Fibroblast of pulmonary artery (primary cell): ENCODE results near the gene PAX2.

Source experiments
- DNase-seq: peaks from one replicate; pipeline ENCODE4 v3.0.0-alpha.2; 2010; ENCODE audit warnings: low read depth
- H3K4me3 ChIP-seq: replicated peaks from 2 replicates; pipeline ENCODE4 v1.5.1; 2011; ENCODE audit warnings: low read depth, mild to moderate bottlenecking, control low read depth, low read length, moderate library complexity
- CTCF ChIP-seq: IDR thresholded peaks from 2 replicates; pipeline ENCODE4 v1.5.1; 2011; ENCODE audit warnings: mild to moderate bottlenecking, control low read depth, low read length, inconsistent platforms; ENCODE audit errors: missing control alignments

PAX2 gene

DNA sequence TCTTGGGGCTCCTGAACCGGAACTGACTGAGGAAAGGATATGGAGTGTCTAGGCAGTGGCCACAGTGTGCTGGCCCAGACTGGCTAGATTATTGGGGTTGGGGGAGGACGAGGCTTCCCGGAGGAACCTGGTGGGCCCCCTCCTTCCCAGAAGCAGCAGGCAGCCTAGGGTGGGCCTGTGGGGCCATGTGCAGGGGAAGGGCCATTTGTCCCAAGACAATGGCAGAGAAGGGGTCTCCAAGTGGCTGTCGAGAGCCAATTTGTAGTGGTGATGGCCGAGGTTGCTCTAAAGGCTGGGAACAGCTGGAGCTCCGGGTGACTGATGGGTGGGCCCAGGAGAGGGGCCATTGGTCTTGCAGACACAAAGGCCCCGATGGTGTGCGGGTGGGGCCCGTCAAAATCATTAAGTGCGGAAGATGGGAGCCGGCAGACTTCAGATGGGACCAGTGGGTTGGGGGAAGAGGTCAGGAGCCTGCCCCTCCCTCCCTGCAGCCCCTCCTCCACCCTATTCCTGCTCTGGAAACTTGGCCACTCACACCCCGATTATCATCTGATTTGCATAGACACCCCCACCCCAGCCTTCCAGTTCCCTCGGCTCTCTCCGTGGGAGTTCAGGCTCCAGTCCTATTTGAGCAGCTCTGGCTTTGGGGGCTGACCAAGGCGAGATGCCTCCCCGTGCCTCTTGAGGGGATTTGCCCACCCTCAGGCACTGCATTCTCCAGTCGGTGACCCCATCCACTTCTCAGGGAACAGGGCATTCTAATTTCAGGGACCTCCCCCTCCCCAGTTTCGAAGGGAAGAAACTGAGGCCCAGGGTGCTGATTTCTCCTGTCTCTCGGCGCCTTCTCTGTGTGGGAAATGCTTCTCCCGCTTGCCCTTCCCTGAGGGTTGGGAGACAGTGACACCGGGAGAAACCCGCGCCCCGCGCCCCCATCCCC, 36.0 kb upstream of the PAX2 start:
- no peak overlapping the region for H3K4me3 ChIP-seq
- TF ChIP-seq CTCF, result no peak
- DNase-seq, result no peak

DNA sequence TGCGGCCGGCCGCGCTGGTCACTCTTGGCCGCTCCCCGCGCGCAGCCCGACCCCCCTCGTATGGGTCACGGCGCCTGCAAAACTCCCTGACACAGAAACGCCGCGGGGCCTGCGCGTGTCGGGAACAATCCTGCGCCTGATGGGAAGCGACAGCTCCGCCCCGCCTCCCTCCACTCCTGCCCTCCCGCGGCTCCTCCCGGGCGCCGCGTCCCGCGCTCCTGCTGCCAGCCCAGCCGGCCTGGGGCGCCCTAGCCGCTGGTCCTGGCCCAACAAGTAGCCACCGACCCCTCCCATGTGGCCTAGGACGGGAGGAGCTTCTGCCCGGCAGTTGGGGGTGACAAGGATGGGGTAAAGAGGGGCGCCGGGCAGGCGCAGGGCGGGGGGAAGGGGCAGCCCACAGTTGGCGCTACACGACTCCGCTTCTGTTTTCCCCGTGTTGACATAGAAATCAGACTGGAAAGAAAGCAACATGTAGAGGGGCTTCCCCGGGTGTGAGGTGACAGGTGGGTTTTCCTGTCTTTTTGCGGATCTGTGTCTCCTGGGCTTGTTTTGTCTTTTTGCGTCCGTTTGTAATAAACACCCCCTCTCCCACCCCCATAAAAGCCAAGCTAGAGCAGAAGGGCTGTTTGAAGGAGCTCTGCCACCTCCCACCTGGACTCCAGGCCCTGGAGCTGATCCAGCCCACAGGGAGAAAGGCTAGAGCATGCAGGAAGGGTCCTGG, 35.1 kb upstream of the PAX2 start:
- TF ChIP-seq CTCF, result no peak
- no peak for DNase-seq
- no peak overlapping the region for H3K4me3 ChIP-seq

DNA sequence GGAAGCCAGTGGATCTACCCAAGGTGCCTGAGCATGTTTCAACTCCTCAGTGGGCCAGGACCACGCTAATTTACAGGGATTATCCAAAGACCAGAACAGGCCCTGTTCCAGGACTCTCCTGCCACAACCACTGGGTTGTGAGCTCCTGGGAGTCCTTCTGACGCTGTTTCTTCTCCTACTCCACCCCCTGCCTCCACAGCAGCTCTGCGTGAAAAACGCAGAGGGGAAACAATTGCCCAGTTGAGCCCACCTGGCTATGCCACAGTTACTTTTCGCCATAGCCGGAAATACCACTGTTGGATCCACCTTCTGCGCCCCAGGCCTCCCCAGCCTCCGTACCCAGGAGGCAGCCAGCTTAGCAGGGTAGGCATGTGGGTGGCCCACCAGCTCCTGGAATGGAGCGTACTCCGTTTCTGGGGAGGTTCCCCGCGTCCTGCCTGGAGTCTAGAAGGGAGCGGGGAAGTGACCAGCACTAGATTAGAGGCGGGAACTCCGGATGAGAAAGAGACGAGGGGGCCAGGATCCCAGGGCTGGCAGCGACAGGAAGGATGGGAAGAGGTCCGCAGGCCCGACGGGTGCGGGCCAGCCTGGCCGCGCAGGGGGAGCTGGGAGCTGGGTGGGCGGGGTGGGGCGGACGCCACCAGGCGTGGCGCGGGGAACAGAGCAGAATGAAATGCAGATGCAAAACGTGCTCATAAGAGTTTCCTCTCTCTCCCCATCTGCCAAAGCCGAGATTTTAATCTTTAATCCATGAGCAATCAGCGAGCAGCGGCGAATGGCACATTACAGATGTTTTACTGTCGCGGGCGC, 32.1 kb upstream of the PAX2 start:
- H3K4me3 ChIP-seq, result no peak overlapping the region
- no peak for DNase-seq
- TF ChIP-seq CTCF, result no peak

DNA sequence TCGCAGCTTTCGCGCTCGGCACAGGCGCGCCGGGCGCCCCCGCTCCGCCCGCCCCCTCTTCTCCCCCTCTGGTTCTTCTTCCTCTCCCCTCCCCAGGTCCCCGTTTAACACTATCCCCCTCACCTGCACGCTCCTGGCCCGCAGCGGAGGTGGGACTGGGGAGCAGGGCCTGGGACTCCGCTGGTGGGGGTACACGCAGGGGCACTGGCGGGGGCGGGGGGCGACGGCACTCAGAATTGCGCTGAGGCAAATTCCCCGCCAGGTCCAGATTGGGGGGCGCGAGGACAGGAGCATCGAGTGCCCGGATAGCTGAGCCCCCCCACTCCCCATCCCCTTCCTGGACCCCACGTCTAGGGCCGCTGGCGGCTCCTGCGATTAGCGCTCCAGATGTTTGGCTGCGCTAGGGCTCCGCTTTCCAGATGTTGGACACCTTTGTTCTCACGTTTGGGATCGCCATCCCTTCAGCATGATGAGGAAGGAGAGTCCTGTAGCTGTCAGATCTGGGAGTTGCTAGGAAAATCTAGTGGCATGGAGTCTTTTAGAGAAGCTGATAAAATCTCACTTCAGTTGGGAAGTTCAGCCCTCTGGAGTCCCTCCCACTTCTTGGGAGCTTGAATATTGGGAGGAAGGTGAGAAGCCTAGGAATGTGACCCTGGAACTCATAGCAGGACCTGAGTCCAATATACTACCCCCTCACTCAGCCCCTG, 31.4 kb upstream of the PAX2 start:
- DNase-seq, result no peak
- TF ChIP-seq CTCF, result no peak
- no peak overlapping the region for H3K4me3 ChIP-seq

GRCh38 chr10:100714566-100714950, 30.8 kb upstream of the PAX2 start:
- no peak for DNase-seq
- no peak overlapping the region for H3K4me3 ChIP-seq
- no peak for TF ChIP-seq CTCF

DNA sequence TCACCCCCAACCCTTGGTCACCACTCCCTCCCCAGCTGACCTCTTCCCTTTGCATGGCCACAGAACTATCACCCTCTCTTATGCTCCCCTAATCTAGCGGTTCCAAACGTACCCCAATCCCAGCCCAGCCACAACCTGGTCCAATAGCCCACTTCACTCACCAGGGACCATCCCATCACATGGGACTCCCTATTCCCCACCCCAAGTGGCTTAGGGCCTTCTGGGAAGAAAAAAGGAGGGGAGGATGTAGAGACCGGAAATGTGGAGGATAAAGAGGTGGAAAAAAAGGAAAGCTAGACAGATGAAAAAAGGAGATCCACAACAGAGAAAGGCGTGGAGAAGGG, 30.3 kb upstream of the PAX2 start:
- no peak for DNase-seq
- no peak overlapping the region for H3K4me3 ChIP-seq
- TF ChIP-seq CTCF, result no peak
